ENCODE data around the gene PPIH.
"Not testable (repeated sequence)": the region's sequence is repeated elsewhere in the genome, so short reads cannot be mapped to it uniquely, and the experiment has no call there.

The PPIH gene

DNA sequence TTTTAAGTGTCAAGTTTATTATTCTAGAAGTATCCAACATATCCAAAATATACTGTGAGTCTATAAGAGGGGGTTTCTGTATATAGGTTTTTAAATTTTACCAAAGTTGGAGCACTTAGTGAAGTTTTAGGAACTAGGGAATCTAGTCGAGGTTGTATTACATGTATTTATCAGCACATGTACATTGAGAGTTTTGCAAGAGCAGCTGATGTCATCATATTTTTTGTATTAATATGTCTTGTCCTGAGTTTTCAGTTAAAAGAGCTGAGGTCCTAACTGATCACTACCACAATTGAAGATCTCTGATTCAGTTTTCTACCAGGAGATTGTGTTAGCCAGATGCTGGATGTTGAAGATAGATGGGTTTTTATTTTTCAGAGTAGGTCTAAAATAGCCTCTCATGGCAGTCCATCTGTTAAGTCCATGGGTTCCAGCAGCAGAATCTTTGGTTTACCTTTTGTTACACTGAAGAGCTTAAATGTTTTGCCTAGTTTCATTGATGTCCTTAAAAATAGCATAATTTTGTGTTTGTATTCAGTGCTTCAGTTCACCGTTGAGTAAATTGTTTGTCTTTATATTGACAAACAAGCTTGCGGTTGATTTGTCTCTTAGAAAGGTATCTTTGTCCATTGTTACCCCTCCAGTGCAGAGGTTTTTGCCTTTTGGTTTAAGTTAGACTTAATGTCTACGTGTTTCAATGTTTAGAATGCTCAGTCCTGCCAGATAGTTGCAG is 40.0 kb downstream of the PPIH start:
- Histone ChIP-seq H3K36me3 (ENCODE audit: insufficient read depth, low read length) (peaks cover 80% of the 10 kb centered on the region), H3K27ac (ENCODE audit: low read depth, low read length) (no peak overlapping the region), H3K4me1 (ENCODE audit: control insufficient read depth, insufficient read depth, low read length, unreplicated experiment) (no peaks in the 10 kb centered on the region)

DNA sequence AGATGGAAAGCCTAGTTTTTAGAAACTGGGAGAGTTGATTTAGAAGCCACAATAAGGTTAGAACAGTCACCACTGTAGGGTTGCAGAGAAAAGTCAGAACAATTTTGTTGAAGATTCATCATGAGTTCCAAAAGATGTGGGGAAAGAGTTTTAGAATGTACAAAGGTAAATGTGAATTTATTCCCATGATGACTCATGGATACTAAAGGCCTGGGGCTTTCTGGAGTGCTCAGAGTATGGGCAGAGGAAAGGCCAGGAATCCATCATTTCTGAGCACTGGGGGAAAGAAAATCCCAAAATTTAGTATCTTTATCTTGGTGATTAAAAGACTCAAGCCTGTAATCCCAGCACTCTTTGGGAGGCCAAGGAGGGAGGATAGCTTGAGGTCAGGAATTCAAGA is 41.8 kb downstream of the PPIH start:
- Histone ChIP-seq H2AFZ (ENCODE audit: low read length, unreplicated experiment) (no peak overlapping the region), H3K4me1 (ENCODE audit: control insufficient read depth, insufficient read depth, low read length, unreplicated experiment) (no peaks in the 10 kb centered on the region), H3K79me2 (ENCODE audit: control insufficient read depth, insufficient read depth, low read length, unreplicated experiment) (peaks cover 46% of the 10 kb centered on the region), H3K36me3 (ENCODE audit: insufficient read depth, low read length) (peaks cover 83% of the 10 kb centered on the region), H3K4me3 (ENCODE audit: low read depth, low read length) (no peak overlapping the region), H3K27ac (ENCODE audit: low read depth, low read length) (no peak overlapping the region), H3K27me3 (ENCODE audit: insufficient read depth, low read length) (no peaks in the 10 kb centered on the region)

More for the DNA sequence above, 40.0 kb downstream of the PPIH start:
- Histone ChIP-seq H3K27me3 (ENCODE audit: insufficient read depth, low read length) (no peaks in the 10 kb centered on the region), H2AFZ (ENCODE audit: low read length, unreplicated experiment) (no peak overlapping the region), H3K79me2 (ENCODE audit: control insufficient read depth, insufficient read depth, low read length, unreplicated experiment) (peaks cover 61% of the 10 kb centered on the region), H3K4me3 (ENCODE audit: low read depth, low read length) (no peak overlapping the region)

DNA sequence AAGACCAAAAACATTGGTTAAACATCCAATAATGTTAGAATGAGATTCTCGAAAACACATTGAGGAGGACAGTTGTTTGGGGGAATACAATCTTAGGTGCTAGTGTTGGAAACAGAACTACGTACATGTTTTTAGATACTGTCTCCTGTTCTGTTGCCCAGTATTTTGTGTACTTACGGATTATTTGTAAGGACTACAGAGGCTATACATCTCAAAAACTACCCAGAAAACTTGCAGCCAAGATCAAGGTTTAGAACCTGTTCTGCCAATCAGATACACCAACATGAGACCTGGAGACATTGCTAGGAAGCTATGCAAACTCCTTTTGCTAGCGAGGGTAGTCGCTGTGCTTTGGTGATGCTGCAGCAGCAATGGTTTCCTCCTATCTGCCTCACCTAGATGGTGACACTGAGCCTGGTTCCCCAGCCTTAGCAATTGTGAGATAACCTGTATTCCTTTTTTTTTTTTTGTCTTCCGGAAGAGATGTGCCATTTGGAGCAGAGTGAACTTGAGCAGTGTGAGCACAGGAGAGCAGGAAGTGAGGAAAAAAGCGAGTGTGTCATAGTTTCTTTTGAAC is 45.8 kb downstream of the PPIH start:
- Histone ChIP-seq H3K4me1 (ENCODE audit: control insufficient read depth, insufficient read depth, low read length, unreplicated experiment) (no peaks in the 10 kb centered on the region), H3K27ac (ENCODE audit: low read depth, low read length) (no peak overlapping the region), H3K4me3 (ENCODE audit: low read depth, low read length) (no peak overlapping the region), H3K27me3 (ENCODE audit: insufficient read depth, low read length) (no peaks in the 10 kb centered on the region), H3K79me2 (ENCODE audit: control insufficient read depth, insufficient read depth, low read length, unreplicated experiment) (peaks cover 17% of the 10 kb centered on the region), H2AFZ (ENCODE audit: low read length, unreplicated experiment) (no peak overlapping the region), H3K36me3 (ENCODE audit: insufficient read depth, low read length) (peaks cover 68% of the 10 kb centered on the region)

DNA sequence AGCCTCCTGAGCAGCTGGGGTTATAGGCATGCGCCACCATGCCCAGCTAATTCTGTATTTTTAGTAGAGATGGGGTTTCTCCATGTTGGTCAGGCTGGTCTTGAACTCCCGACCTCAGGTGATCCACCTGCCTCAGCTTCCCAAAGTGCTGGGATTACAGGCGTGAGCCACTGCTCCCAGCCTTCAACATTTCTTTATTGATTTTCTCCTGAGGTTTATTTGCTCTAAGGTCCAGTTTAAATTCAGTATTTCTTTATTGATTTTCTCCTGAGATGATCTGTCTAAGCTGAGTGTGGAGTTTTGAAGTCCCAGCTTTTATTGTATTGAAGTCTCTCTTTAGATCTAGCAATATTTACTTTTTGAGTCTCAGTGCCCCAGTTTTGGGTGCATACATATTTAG is 54.6 kb downstream of the PPIH start:
- peaks cover 24% of the 10 kb centered on the region for H3K79me2 ChIP-seq (ENCODE audit: control insufficient read depth, insufficient read depth, low read length, unreplicated experiment)
- not testable (repeated sequence) for H3K27ac ChIP-seq (ENCODE audit: low read depth, low read length); H3K27me3 ChIP-seq (ENCODE audit: insufficient read depth, low read length); H3K4me1 ChIP-seq (ENCODE audit: control insufficient read depth, insufficient read depth, low read length, unreplicated experiment); H3K4me3 ChIP-seq (ENCODE audit: low read depth, low read length); H2AFZ ChIP-seq (ENCODE audit: low read length, unreplicated experiment)
- peaks cover 42% of the 10 kb centered on the region for H3K36me3 ChIP-seq (ENCODE audit: insufficient read depth, low read length)

DNA sequence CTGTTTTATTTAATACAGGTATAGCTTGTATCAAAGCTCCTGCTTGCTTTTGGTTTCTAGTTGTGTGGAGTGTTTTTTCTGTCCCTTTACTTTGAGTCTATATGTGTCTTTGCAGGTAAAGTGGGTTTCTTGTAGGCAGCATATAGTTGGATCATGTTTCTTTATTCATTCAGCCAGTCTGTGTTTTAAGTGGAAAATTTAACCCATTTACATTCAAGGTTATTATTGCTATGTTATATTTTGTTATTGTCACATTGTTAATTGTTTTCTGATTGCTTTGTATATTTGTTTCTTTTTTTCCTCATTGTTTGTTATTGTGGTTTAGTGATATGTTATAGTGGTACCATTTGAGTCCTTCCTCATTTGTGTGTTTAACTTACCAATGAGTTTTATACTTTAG is 55.1 kb downstream of the PPIH start:
- Histone ChIP-seq H2AFZ (ENCODE audit: low read length, unreplicated experiment) (no peak overlapping the region), H3K4me3 (ENCODE audit: low read depth, low read length) (no peak overlapping the region), H3K27me3 (ENCODE audit: insufficient read depth, low read length) (no peaks in the 10 kb centered on the region), H3K36me3 (ENCODE audit: insufficient read depth, low read length) (peaks cover 42% of the 10 kb centered on the region), H3K4me1 (ENCODE audit: control insufficient read depth, insufficient read depth, low read length, unreplicated experiment) (no peaks in the 10 kb centered on the region), H3K79me2 (ENCODE audit: control insufficient read depth, insufficient read depth, low read length, unreplicated experiment) (peaks cover 22% of the 10 kb centered on the region), H3K27ac (ENCODE audit: low read depth, low read length) (no peak overlapping the region)

DNA sequence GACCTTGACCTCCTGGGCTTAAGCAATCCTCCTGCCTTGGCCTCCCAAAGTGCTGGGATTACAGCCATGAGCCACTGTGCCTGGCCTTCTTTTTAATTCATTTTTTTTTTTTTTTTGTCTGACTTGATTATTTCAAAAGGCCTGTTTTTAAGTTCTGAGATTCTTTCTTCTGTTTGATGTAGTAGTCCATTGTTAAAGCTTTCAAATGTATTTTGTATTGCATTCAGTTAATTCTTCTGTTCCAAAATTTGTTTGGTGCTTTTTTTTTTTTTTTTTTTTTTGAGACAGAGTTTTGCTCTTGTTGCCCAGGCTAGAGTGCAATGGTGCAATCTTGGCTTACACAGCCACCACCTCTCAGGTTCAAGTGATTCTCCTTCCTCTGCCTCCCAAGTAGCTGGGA is 56.2 kb downstream of the PPIH start:
- H3K36me3 ChIP-seq (ENCODE audit: insufficient read depth, low read length) = peaks cover 42% of the 10 kb centered on the region
- not testable (repeated sequence) for H3K27me3 ChIP-seq (ENCODE audit: insufficient read depth, low read length); H2AFZ ChIP-seq (ENCODE audit: low read length, unreplicated experiment); H3K4me3 ChIP-seq (ENCODE audit: low read depth, low read length); H3K27ac ChIP-seq (ENCODE audit: low read depth, low read length); H3K4me1 ChIP-seq (ENCODE audit: control insufficient read depth, insufficient read depth, low read length, unreplicated experiment)
- peaks cover 21% of the 10 kb centered on the region for H3K79me2 ChIP-seq (ENCODE audit: control insufficient read depth, insufficient read depth, low read length, unreplicated experiment)

DNA sequence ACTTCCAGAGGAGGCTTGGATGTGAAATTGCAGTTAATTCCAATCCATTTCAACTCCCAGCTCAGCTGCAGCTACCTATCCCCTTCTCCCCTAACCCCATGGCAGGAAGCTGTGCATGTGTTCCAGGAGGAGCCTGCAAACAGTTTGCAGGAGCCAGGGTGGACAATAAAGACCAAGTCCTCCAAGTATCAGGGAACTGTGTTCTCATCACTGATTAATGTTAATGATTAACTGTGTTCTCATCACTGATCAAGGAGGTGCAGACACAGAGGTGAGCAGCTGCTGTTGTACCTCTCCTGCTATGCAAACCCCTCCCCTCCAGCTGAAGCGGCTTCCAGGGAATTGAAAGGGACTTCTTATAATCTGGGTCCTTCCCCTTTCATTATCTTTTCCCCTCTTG is 62.6 kb downstream of the PPIH start:
- Histone ChIP-seq H3K27me3 (ENCODE audit: insufficient read depth, low read length) (no peaks in the 10 kb centered on the region), H3K79me2 (ENCODE audit: control insufficient read depth, insufficient read depth, low read length, unreplicated experiment) (no peaks in the 10 kb centered on the region), H3K27ac (ENCODE audit: low read depth, low read length) (no peak overlapping the region), H2AFZ (ENCODE audit: low read length, unreplicated experiment) (no peak overlapping the region), H3K4me1 (ENCODE audit: control insufficient read depth, insufficient read depth, low read length, unreplicated experiment) (no peaks in the 10 kb centered on the region), H3K4me3 (ENCODE audit: low read depth, low read length) (no peak overlapping the region), H3K36me3 (ENCODE audit: insufficient read depth, low read length) (peaks cover 9% of the 10 kb centered on the region; the same call in 1 of the 2 replicates)

DNA sequence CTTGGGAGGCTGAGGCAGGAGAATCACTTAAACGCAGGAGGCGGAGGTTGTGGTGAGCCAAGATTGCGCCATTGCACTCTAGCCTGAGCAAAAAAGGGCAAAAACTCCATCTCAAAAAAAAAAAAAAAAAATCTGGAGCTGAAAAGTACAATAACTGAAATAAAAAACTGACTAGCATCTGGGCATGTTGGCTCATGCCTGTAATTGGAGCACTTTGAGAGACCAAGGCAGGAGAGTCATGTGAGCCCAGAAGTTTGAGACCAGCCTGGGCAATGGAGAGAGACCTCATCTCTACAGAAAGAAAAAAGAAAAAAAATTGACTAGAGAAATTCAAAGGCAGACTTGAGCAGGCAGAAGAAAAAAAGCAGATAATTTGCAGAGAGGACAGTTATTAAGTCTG is 63.7 kb downstream of the PPIH start:
- 0 out of 2 replicates have a peak, but pooled peaks cover 2% of the 10 kb centered on the region for H3K36me3 ChIP-seq (ENCODE audit: insufficient read depth, low read length)
- H3K4me3 ChIP-seq (ENCODE audit: low read depth, low read length) = no peak overlapping the region
- no peak overlapping the region for H3K27ac ChIP-seq (ENCODE audit: low read depth, low read length)
- no peaks in the 10 kb centered on the region for H3K27me3 ChIP-seq (ENCODE audit: insufficient read depth, low read length)
- no peaks in the 10 kb centered on the region for H3K4me1 ChIP-seq (ENCODE audit: control insufficient read depth, insufficient read depth, low read length, unreplicated experiment)
- H2AFZ ChIP-seq (ENCODE audit: low read length, unreplicated experiment) = no peak overlapping the region
- no peaks in the 10 kb centered on the region for H3K79me2 ChIP-seq (ENCODE audit: control insufficient read depth, insufficient read depth, low read length, unreplicated experiment)

DNA sequence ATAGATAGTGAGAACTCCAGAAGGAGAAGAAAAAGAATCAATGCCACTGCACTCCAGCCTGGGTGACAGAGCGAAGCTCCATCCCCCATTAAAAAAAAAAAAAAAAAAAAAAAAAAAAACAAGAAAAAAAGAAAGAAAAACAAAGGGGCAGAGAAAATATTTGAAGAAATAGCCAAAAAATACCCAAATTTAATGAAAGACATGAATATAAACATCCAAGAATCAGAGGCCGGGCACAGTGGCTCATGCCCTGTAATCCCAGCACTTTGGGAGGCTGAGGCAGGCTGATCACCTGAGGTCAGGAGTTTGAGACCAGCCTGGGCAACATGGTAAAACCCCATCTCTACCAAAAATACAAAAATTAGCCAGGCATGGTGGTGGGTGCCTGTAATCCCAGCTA is 64.2 kb downstream of the PPIH start:
- not testable (repeated sequence) for H3K79me2 ChIP-seq (ENCODE audit: control insufficient read depth, insufficient read depth, low read length, unreplicated experiment); H3K27me3 ChIP-seq (ENCODE audit: insufficient read depth, low read length); H3K27ac ChIP-seq (ENCODE audit: low read depth, low read length); H3K36me3 ChIP-seq (ENCODE audit: insufficient read depth, low read length); H3K4me1 ChIP-seq (ENCODE audit: control insufficient read depth, insufficient read depth, low read length, unreplicated experiment); H3K4me3 ChIP-seq (ENCODE audit: low read depth, low read length); H2AFZ ChIP-seq (ENCODE audit: low read length, unreplicated experiment)

DNA sequence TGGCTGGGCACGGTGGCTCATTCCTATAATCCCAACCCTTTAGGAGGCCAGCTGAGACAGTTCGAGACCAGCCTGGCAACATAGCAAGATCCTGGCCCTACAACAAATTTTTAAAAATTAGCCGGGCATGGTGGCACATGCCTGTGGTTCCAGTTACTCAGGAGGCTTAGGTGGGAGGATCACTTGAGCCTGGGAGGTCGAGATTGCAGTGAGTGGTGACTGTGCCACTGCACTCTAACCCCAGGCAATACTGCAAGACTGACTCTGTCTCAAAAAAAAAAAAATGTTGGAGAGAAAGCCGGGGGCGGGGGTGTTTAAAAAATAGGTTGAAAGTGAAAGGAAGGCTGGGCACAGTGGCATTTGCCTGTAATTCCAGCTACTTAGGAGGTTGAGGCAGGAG is 65.3 kb downstream of the PPIH start:
- no peaks in the 10 kb centered on the region for H3K79me2 ChIP-seq (ENCODE audit: control insufficient read depth, insufficient read depth, low read length, unreplicated experiment)
- no peak overlapping the region for H2AFZ ChIP-seq (ENCODE audit: low read length, unreplicated experiment)
- no peak overlapping the region for H3K27ac ChIP-seq (ENCODE audit: low read depth, low read length)
- H3K4me3 ChIP-seq (ENCODE audit: low read depth, low read length) = no peak overlapping the region
- H3K27me3 ChIP-seq (ENCODE audit: insufficient read depth, low read length) = no peaks in the 10 kb centered on the region
- no peaks in the 10 kb centered on the region for H3K4me1 ChIP-seq (ENCODE audit: control insufficient read depth, insufficient read depth, low read length, unreplicated experiment)
- H3K36me3 ChIP-seq (ENCODE audit: insufficient read depth, low read length) = 0 out of 2 replicates have a peak, but pooled peaks cover 2% of the 10 kb centered on the region

DNA sequence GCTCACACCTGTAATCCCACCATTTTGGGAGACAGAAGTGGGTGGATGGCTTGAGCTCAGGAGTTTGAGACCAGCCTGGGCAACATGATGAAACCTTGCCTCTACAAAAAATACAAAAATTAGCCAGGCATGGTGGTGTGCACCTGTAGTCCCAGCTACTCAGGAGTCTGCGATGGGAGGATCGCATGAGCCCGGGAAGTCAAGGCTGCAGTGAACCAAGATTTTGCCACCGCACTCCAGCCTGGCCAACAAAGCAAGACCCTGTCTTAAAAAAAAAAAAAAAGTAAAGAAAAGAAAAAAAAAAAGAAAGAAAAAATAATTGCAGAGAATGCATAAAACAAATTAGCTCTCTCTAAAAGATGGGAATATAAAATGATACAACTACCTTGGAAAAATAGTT is 67.6 kb downstream of the PPIH start:
- H3K4me1 ChIP-seq (ENCODE audit: control insufficient read depth, insufficient read depth, low read length, unreplicated experiment); H3K4me3 ChIP-seq (ENCODE audit: low read depth, low read length); H3K36me3 ChIP-seq (ENCODE audit: insufficient read depth, low read length); H3K27me3 ChIP-seq (ENCODE audit: insufficient read depth, low read length); H2AFZ ChIP-seq (ENCODE audit: low read length, unreplicated experiment); H3K27ac ChIP-seq (ENCODE audit: low read depth, low read length); H3K79me2 ChIP-seq (ENCODE audit: control insufficient read depth, insufficient read depth, low read length, unreplicated experiment): not testable (repeated sequence)
